Measurements from ENCODE around the gene NECTIN1.

Gene NECTIN1

DNA sequence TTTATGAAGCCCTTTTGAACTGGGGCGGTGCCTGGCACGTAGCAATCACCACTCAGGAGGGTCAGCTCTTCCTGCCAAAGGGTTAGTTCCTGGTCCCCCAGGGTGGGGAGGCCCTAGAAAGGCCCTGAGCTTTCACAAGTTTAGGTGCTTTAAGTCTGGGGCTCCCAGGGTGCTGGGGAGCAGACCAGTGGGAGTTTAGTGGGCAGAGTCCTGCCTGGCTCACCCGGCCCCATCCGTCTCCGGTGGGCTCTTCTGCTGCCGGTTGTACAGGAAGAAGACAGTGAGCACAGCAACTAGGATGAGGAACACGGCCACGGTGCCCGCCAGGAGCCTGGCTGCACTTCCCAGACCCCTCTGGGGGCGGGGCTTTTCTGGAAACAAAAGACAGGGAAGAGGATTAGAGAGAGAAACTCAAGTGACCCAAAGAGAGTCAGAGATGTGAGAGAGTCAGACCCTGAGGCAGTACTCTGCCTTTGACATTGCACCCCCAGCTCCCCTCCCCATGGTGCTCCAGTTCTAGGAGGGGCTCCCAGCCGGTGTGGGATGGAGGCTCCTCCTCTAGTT lies 89.3 kb downstream of the NECTIN1 start:
- DNase-seq (ENCODE audit: low spot score), result no peak

DNA sequence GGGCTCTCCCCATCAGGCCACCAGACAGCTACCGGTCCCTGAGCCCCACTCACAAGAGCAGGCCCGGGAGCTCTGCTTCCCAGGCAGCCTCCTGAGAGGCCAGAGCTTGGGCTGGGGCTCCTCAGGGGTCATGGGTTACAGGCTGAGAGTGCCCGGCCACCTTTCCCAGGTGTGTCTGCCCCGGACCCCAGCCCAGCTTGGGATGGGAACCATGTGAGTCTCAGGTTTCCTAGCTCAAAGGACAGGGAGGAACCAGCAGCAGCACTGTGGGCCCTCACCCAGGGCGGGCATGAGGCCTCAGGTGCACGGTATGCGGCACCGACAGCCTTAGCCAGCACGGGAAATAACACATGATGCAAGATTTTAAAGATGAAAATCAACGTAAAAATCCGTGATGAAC lies 90.1 kb downstream of the NECTIN1 start:
- no peak for DNase-seq (ENCODE audit: low spot score)

DNA sequence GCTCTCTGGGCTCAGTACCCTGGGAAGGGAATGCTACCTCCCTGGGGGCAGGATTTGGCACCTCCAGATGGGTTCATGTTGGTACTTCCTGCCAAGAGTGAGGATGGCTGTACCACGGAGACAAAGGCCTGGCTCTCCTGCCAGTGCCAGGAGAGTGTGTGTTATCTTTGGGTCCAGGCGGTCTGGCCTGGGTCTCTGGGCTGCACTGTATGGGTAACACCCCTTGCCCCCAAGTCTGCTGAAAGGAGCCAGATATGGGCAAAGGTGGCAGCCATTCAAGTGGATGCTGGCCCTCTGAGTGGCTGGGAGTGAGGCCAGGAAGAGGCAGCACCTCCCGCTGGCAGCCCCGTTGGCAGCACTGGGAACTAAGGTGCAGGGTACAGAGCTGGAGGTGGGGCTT lies 91.5 kb downstream of the NECTIN1 start:
- no peak for DNase-seq (ENCODE audit: low spot score)

DNA sequence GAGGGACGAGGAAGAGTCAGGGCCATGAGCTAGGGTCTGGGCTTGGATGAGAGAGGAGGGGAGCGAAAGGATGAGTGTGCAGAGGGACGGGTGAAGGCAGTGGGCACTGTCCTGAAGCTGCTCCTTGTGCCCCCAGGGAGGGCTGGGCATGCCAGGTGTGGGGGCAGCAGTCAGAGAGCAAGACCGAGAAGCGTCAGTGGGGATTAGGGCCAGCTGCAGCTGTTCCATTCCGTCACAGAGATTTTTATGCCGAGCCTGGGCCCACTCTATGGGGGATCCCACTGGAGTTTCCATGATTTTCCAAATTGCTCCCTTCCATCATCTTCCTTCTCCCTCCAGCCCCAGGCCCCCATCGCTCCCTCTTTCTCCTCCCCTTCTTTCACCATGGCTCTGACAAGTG lies 93.2 kb downstream of the NECTIN1 start:
- DNase-seq (ENCODE audit: low spot score), result no peak

DNA sequence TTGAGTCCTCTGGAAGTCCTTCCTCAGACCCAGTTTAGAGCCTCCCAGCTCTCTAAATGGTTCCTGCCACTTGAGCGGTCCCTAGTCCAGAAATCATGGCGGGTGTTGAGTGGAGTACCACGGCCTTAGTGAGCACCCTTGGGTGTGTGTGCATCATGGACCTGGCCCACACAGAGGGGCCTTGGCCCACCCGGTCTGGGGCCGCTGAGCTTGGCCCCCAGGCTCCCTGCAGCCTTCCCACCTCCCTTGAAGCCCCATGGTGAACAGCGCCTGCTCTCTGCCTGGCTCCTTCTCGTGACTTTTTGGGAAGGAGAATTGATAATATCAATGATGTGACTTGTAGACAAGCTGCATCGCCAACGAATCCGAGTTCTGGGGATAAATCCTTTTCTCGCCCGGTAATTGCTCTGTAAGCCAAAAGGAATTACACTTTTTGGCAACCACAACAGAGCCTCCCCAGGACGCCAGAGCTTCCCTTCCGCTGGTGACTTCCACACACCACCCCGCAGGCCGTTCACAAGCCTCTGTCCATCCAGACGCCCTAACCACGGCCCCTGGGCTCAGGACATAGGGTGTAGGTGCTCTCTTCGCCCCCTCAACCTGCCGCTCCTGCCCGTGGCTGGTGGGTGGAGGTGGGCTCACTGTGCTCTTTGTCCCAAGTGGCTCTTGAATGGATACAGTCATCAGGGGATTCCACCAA lies 93.8 kb downstream of the NECTIN1 start:
- DNase-seq (ENCODE audit: low spot score), result no peak

DNA sequence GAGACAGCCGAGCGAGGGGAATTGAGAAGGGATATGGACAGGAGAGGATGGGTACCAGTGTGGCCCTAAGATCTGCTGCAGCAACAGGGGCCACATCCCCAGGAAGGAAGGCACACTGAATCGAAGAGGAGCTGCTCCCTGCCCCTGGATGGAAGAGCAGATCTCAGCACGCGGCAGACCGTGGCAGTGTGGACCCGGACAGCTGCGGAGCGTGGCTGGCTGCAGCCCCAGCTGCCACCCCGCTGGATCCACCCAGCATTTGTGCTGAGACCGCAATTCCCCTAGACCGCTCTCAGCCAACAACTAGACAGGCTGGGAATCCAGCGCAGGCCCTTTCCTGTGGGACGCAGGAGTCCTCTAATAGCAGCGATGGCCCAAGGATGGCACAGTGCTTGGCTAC lies 94.7 kb downstream of the NECTIN1 start:
- DNase-seq (ENCODE audit: low spot score), result no peak

DNA sequence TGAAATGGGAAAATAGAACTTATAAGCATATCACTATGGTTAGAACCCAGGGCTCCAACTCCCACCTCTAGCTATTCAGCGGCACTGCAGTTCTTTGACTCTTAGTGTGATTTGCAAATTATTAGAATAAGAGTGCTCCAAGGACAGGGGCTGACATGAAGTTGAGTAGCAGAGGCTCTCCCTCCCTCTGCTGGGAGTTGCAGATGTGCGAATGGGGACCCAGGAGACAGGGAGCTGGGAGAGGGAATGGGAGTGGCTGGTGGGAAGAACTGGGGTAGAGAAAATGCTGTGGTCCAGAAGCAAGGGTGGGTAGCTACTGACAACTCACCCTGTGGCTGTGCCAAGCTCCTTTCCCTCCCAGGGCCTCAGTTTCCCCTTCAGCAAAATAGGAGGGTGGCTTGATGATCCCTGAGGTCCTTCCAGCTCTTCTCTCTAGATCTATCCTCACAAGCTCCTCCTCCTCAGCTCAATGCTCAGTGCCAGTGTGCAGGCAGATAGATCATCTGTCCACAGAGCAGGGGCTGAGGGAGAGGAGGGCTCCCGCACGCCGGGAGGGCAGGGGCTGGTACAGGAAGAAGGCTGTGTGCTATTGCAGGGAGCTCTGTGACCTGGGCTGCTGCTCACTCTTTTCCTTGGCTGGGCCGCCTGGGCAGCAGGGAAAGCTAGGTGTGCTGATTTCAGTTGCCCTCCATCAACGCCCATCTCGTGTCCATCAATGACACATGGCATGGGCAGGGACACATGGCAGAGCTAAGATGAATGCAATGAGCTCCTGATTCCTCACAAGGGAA lies 99.0 kb downstream of the NECTIN1 start:
- no peak for DNase-seq (ENCODE audit: low spot score)

DNA sequence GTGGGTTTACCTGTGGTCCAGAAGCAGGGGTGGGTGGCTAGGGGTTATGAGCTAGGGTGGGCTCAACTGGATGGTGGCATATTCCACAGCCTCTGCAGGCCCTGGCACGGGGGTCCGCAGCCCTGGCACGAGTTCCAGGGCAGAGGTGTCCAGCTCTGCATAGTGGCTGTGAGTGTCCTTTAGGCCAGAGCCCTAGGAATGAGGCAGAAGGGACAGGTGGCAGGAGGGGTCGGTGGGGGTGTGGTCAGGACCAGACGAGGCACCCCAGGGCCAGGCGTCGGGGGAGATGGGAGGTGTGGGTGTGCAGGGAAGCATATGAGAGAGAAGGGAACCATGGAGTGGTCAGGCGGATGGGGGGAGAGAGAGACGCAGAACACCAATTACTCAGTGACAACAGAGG lies 99.9 kb downstream of the NECTIN1 start:
- no peak for DNase-seq (ENCODE audit: low spot score)

DNA sequence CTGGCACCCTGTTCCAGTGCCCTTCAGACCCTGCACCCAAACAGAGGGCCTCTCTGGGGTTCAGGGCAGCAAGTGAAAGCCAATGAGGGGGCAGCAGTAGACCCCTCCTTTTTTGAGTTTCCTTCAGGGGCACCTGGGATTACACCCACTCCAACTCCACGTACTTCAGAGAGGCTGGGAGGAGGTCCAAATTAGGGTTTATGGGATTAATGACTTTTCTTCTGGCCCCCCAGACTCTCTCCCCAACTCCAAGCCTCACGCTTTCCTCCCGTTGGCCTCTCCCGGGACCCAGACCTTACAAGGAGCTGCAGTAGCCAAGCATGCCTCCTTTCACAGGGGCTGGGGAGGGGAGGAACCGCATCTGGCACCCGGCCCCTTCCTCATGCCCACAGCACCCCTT lies 101.7 kb downstream of the NECTIN1 start:
- no peak for DNase-seq (ENCODE audit: low spot score)

DNA sequence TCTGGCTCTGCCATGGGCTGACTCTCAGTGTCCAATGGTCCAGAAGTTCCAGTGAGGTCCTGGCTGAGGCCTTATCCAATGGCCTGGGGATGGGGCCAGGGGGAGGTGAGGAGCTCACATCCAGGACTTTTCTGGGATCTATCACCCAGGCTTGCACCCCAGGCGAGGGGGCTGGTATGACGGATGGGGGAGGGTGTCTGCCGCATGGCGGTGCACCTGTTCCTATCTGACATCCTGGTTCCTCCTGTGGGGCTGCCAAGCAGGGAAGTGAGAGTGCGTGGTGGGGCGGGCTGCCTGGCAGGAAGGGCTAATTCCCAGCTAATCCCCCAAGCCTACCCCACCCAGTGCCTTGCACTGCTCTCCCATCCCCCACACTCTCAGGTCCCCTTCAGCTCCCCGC lies 102.1 kb downstream of the NECTIN1 start:
- DNase-seq (ENCODE audit: low spot score), result no peak

DNA sequence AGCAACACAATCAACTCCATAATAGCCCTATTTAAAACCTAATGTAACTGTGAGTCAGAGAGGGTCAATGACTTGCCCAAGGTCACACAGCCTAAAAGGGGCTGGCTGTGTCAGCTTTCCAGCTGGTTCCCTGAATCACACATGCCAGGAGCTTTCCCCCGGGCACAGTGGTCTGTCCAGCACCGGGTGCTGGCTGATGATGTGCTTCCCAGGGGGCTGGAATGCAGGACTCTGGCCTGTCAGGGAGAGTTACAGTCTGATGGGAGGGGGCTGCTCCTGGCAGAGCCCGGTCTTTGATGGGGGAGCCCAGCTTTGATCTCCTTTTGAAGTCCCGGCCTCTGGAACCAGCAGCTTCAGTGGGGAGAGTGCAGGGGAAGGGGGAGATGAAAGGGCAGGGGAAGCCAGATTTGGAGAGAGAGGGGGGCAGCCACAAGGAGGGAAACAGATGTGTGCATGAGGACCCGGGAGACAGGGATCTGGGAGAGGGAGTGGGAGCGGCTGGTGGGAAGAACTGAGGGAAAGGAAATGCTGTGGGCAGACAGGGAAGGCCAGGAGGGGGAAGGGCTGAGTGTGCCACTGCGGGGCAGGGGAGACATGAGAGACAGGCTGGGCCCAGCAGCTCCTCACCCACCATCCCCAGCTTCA lies 102.7 kb downstream of the NECTIN1 start:
- DNase-seq (ENCODE audit: low spot score), result no peak

DNA sequence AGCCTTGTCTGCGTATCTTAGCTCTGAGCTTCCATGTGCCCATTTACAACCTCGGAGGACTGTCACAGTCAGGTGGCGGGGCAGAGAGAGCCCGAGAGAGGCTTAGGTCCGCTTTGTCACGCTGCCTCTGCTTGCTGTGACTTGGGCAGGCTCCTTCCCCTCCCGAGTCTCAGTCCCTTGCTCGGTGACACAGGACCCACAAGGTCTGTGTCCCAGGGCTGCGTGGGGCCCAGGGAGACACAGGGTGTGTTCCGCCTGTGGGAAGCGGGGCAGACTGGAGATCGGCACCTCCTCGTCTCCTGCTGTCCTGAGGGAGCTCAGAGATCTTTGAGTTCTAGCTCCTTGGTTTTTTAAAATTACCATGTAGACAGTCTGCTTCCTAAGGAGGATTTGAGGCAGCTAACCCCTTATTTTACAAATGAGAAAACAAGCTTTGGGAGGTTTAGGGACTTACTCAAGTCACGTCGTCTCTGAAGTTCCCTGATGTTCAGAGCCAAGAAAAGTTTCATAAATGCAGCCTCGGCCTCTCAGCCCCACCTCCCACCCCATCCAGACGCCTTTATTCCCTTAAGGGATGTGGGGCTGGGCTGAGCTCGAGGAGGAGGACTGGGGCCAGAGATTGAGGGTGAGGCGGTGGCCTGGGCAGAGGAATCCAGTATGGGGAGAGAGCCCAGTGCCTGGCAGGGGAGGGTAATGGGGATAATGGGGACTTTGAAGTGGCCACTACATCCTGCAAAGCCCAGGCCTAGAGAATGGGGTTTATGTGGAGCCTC lies 103.6 kb downstream of the NECTIN1 start:
- no peak for DNase-seq (ENCODE audit: low spot score)

DNA sequence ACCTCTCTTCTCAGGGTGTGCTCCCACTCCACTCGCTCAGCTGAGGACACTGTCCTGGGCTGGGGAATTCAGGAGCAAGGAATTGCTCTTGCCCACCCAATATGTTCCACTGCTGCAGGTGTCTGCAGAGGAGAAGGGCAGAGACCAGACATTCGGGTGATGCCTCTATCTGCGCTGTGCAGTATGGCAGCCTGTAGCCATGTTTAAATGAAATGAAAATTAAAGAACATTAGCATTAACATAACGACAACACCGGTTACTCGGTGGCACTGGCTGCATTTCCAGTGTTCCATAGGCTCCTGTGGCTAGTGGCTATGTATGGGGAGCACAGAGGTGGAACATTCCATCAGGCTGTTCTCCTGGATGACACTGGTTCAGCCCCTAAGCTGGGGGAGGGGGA lies 104.4 kb downstream of the NECTIN1 start:
- DNase-seq (ENCODE audit: low spot score), result no peak

DNA sequence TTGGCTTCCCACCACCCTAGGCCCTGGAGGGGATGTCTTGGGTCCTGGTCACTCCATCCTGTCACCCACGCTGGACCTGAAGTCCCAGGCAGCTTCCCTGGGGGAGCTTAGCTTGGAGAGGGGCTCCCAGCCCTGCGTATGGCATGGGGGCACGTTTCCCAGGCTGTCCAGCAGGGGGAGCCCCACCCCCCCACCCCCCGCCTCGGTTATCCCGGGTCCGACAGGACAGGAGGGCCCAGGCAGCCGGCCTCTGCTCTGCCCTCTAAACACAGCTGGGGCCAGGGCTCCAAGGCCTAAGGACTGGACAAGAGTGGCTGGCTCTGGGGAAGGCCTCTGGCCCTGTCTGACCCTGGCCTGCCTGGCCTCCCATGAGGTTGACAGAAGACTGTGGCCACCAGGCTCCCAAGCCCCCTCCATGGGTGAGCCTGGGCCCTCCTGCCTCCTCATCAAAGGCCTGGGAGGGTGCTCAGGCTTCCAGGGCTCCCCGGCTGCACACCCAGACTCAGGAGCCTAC lies 104.8 kb downstream of the NECTIN1 start:
- peak; percentile 69 for DNase-seq (ENCODE audit: low spot score)

DNA sequence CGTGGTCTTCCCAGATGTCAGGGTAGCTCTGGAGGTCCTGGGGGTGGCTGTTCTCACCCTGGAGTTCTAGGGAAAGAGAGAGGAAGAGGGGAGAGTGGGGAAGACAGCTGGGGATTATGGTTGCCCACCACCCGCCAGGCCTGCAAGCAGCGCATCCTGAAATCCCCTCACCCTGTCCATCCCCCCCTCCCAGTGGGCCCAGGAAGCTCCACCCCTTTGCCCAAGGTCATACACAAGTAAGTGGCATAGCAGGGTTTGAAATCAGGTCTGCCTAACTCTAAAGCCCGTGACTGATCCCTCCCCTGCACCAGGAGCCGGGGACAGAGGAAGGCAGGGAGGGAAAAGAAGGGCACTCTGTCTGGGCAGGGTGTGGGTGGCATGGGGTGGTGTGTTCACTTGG lies 105.3 kb downstream of the NECTIN1 start:
- no peak for DNase-seq (ENCODE audit: low spot score)

DNA sequence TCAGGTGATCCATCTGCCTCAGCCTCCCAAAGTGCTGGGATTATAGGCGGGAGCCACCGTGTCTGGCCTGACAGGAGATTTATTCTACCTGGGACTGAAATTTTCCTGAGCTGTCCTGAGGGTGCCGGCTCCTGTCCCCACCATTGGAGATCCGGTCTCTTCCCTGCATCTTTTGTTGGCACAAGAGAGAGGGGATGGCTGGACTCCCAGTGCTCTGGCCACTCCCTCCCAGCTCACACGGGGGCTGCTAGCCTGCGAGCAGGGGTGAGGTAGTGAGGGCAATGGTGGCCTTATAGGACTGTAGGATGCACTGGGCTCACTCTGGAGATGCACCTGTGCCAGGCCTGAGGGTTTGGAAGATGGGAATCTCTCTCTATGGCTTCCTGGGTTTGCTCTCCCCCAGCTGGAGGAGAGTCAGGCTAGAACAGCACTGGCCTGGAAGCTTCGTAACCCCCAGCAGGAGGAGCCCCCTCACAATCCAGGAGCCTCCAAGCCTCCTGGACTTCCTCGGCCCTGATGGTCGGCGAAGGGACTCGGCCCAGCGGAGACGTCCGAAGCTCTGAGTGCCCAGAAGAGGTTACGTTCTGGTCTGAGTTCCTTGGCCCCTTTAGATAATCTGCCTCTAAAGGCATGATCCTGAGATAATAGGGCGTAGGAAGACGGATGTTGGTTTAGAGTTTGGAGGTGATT lies 106.4 kb downstream of the NECTIN1 start:
- DNase-seq (ENCODE audit: low spot score), result no peak

DNA sequence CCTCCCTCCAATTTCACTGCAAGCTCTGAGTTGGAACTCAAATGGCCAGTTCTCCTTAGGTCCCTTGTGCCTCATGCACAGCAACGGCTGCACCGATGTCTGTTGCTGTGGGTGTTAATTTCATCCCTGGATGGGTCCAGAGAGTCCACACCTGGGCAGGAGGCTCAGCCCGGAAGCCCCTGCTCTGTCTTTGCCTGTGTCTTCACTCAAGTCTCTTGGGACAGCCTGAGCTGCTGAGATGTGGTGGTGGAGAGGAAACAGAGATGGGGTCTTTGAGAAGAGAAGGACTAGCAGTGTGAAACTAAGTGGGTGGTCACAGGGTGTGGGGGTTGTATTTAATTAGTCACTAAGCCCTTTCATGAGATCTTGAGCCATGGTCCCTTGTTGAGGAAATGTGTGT lies 109.3 kb downstream of the NECTIN1 start:
- DNase-seq (ENCODE audit: low spot score), result no peak

DNA sequence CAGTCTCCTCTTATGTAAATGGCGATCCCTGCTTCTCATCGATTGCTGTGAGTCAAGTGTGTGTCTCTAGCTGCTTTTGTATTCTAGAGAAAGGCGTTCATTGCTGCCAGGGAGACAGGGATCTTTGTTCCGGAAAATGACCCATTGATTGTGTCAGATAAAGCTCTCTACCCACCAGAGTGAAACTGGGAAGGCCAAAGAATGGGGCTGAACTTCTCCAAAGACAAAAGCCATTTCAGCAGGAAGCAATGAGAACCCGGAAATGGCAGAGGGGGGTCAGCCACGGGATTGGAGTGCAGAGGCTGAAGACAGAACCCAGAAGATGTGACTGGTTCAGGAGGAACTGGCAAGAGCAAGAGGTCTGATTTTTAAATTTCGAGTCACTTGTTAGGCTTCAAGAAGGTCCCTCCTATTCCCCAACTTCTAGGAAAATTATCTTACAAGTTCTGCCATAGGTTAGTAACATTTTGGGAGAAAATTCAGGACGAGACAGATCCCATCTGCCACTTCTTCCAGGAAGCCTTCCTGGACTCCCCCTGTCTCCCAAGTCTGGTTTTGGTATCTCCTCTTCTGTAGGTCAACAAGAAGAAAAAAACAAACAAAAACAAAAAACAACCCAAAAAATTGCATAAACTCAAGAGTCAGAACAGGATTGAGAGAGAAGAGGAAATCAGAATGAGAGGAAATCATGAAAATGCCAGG lies 110.6 kb downstream of the NECTIN1 start:
- no peak for DNase-seq (ENCODE audit: low spot score)

DNA sequence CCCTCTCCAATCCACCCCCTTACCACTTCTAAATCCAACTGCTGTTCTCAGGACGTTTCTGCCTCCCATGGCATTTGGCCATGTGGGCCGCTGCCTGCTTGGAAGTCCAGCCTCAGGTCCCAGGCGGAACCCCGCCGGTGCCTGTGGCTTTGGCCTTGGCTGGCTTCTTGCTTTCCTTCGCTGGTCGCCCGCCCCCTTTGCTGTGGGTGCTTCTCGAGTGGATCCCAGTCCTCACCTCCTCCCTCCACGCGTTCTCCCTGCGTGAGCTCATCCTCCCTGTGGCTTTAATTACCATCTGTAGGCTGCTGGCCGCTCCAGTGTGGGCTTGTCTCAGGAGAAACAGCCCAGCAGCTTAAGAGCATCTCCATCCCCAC lies 111.7 kb downstream of the NECTIN1 start:
- DNase-seq (ENCODE audit: low spot score), result no peak

DNA sequence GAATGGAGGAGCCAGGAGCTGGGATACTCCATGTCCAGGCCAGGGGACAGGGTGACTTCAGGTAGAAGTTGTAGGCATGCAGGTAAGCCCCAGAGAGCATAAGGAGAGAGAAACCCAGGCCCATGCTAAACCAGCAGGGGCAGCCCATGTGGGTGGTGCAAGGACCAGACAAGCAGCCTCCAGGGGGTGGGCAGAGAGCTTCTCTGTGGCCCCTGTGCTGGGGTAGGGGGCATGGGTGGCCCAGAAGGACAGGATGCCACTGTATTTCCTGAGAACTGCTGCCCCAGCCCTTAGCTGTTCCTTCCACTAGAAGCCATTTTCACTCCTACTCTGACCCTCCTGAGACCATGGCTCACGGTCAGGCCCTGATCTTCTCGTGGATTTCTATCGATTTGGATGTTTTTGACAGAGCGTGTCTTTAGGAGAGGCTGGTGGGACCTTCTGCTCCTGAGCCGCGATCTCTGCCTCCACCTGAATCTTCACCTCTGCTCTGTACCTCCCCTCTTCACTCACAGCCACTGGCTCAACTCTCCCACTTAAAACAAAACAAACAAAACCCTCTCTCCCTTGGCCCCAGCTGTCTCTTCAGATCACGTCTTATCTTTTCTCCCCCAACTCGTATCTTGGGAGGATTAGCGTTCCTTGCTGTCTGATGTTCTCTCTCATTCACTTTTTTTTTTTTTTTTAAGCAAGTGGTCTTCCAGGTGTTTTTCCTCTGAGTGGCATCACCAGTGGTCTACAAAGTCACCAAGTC lies 112.2 kb downstream of the NECTIN1 start:
- no peak for DNase-seq (ENCODE audit: low spot score)
